Activated CD8-positive, alpha-beta T cell treated with anti-CD3 and anti-CD28 coated beads, Interleukin-2, amount 10 ng/mL, durations not matched to agents 7 days and 5 days (primary cell): Measurements from ENCODE around the gene POLR3G. TPM values are rescaled to one million over a fixed set of nuclear protein-coding genes. Genes with fewer than 3 reads are reported as not detected.

Experiments
- ATAC-seq: fragments of 150-1000 bp; cut with Tn5 transposase; one replicate; pipeline ENCODE4 v1.10.0; 2021; ENCODE audit warnings: moderate library complexity
- CTCF ChIA-PET: fragments of 350-600 bp; sonication (Branson Sonifier 250); formaldehyde crosslinking; loops from one replicate; lab custom pipeline; 2021; ENCODE audit warnings: antibody characterized with exemption; lab: Charles Lee
- POLR2A ChIA-PET: fragments of 350-600 bp; sonication (Branson Sonifier 250); formaldehyde crosslinking; loops from one replicate; lab custom pipeline; 2021; ENCODE audit warnings: antibody characterized with exemption; lab: Charles Lee
- DNase-seq: peaks from one replicate; pipeline ENCODE4 v3.0.0-alpha.2; 2020
- H3K27ac Mint-ChIP-seq: one replicate; pipeline ENCODE4 v1.8.0; 2021; ENCODE audit warnings: mild to moderate bottlenecking, mixed read lengths
- H3K27me3 Mint-ChIP-seq: one replicate; pipeline ENCODE4 v1.8.0; 2021; ENCODE audit warnings: low read depth, mixed read lengths
- H3K36me3 Mint-ChIP-seq: one replicate; pipeline ENCODE4 v1.8.0; 2021; ENCODE audit warnings: low read depth, mixed read lengths
- H3K4me1 Mint-ChIP-seq: one replicate; pipeline ENCODE4 v1.8.0; 2021; ENCODE audit warnings: low read depth, mixed read lengths
- H3K4me3 Mint-ChIP-seq: one replicate; pipeline ENCODE4 v1.8.0; 2021; ENCODE audit warnings: mild to moderate bottlenecking, mixed read lengths
- H3K9me3 Mint-ChIP-seq: one replicate; pipeline ENCODE4 v1.8.0; 2022; ENCODE audit warnings: mixed read lengths; ENCODE audit not compliant: insufficient read depth
- total RNA-seq, 2 experiments: library from RNA; stranded (reverse); gene quantifications; one replicate each; pipeline ENCODE4 v1.2.3, GENCODE V29; 2021

The POLR3G gene
- total RNA-seq, 2 experiments from 2014 or later, result 5.5 to 5.8 TPM

GRCh38 chr5:90530736-90531487, 56.2 kb downstream of the POLR3G start:
- ChIA-PET CTCF (interaction anchor here (0.9 to 3.8 kb wide), 16 partner anchors 8 to 1802 kb away, joined by 3 to 76 read pairs (median 5); partner anchors contain the start of genes CETN3, MBLAC2 and POLR3G), POLR2A (interaction anchor here (3.1 kb wide), 1 partner anchor 122 kb away, joined by 22 read pairs; the partner anchor contains the start of gene CETN3)
- Mint-ChIP-seq H3K4me3 (no peak overlapping the region), H3K9me3 (no peaks in the 10 kb centered on the region), H3K27me3 (peaks cover 24% of the 10 kb centered on the region), H3K4me1 (peaks cover 23% of the 10 kb centered on the region), H3K36me3 (peaks cover 7% of the 10 kb centered on the region), H3K27ac (no peak overlapping the region)
- ATAC-seq, result no peak
- DNase-seq, result no peak

DNA sequence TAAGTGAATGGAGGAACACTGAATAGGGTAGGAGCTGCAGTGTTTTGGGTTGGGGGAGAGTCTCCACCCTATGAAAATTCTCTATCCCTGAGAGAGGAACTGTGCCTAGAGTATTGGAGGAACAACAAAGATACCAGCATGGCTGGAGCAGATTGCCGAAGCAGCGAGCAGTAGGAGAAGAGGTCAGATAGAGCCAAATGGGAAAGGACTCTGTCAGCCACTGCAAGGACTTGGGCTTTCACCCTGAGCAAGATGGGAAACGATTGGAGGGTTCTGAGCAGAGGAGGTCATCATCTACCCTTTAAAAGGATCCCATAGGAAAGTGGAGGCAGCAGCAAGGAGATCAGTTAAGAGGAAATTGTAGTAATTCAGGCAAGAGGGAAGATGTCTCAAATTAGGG, 59.1 kb downstream of the POLR3G start:
- no peaks in the 10 kb centered on the region for H3K36me3 Mint-ChIP-seq
- POLR2A ChIA-PET, result no interaction called here
- no peaks in the 10 kb centered on the region for H3K4me1 Mint-ChIP-seq
- ATAC-seq, result no peak
- no peak for DNase-seq
- CTCF ChIA-PET, result no interaction called here
- peaks cover 30% of the 10 kb centered on the region for H3K27me3 Mint-ChIP-seq
- H3K4me3 Mint-ChIP-seq, result no peak overlapping the region
- H3K9me3 Mint-ChIP-seq, result no peaks in the 10 kb centered on the region
- no peak overlapping the region for H3K27ac Mint-ChIP-seq

DNA sequence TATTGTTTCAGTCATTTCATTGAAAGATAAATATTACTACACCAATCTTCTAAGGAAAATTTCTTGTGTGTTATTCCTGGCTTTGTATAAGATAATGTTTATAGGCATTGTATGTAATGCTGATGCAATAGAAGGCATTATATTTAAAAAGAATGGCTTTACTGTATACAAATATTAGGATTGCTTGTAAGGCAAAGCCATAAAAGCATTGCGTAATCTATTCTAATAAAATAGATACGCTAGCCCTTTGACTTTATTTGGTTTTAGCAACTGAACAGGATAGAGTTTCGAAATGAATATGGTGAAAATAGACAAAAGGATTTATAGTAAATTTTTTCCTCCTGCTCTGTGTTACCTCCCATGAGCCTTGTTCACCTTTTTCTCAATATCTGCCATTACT, 60.3 kb downstream of the POLR3G start:
- ATAC-seq, result no peak

DNA sequence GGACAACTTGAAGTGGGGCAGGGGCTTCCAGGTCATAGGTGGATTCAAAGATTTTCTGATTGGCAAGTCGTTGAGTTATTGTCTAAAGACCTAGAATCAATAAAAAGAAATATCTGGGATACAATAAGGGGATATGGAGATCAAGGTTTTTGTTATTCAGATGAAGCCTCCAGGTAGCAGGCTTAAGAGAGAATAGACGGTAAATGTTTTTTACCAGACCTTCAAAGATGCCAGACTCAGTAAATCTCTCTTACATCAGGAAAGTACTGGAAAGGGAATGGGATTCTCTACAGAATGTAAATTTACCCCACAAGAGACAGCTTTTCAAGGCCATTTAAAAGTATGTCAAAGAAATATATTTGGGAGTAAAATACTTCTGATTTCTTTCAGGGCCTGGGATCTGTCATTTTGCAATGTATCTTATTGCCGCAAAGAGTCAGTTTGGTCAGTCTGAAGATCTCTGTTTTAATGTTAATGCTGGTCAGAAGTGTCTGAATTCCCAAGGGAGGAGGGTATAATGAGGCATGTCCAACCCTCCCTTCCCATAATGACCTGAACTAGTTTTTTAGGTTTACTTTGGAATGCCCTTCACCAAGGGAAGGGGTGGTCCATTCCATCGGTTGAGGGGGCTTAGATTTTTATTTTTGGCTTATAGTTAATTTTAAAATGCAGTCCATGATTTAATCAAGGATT, 68.3 kb downstream of the POLR3G start:
- H3K4me1 Mint-ChIP-seq, result no peaks in the 10 kb centered on the region
- ATAC-seq, result no peak
- no peak for DNase-seq
- H3K27me3 Mint-ChIP-seq, result peaks cover 16% of the 10 kb centered on the region
- H3K9me3 Mint-ChIP-seq, result no peaks in the 10 kb centered on the region
- POLR2A ChIA-PET, result no interaction called here
- no peak overlapping the region for H3K4me3 Mint-ChIP-seq
- CTCF ChIA-PET, result no interaction called here
- no peaks in the 10 kb centered on the region for H3K36me3 Mint-ChIP-seq
- no peak overlapping the region for H3K27ac Mint-ChIP-seq

More for the DNA sequence above, 60.3 kb downstream of the POLR3G start:
- Mint-ChIP-seq H3K36me3 (no peaks in the 10 kb centered on the region), H3K27ac (no peak overlapping the region), H3K27me3 (peaks cover 31% of the 10 kb centered on the region), H3K4me3 (no peak overlapping the region), H3K4me1 (no peaks in the 10 kb centered on the region), H3K9me3 (no peaks in the 10 kb centered on the region)
- no peak for DNase-seq
- CTCF ChIA-PET, result no interaction called here
- POLR2A ChIA-PET, result no interaction called here

DNA sequence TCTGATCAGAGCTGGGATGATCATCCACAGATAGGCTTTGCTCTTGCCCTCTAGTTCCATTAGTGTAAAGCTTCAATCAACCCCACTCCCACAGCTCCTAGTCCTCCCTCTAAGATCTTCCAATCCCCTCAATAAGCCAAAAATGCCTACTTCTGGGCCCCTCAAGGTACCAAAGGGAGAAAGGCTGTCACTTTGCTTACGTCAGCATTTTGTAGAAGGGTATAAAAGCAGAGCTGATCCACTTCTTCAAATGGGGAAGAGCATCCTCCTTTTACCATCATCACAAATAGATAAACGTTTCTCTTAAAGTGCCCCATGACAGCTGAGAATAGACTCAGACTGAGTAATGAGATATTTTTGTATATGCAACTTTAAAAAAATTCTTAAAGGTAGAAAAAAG, 70.8 kb downstream of the POLR3G start:
- ChIA-PET POLR2A (interaction anchor here (0.6 kb wide), 1 partner anchor 576 kb away, joined by 5 read pairs; no protein-coding TSS in a partner anchor), CTCF (no interaction called here)
- Mint-ChIP-seq H3K27ac (no peak overlapping the region), H3K27me3 (peaks cover 12% of the 10 kb centered on the region), H3K36me3 (no peaks in the 10 kb centered on the region), H3K4me1 (no peaks in the 10 kb centered on the region), H3K4me3 (no peak overlapping the region), H3K9me3 (no peaks in the 10 kb centered on the region)
- ATAC-seq (no peak), DNase-seq (no peak)

- POLR2A ChIA-PET, result no interaction called here
- no peak for ATAC-seq
- Mint-ChIP-seq H3K4me1 (no peaks in the 10 kb centered on the region), H3K36me3 (no peaks in the 10 kb centered on the region), H3K9me3 (no peaks in the 10 kb centered on the region), H3K27ac (no peak overlapping the region), H3K4me3 (no peak overlapping the region), H3K27me3 (peaks cover 14% of the 10 kb centered on the region)
- CTCF ChIA-PET, result interaction anchor here (1.4 to 2.0 kb wide), 2 partner anchors 9 to 107 kb away, joined by 3 to 5 read pairs; no protein-coding TSS in a partner anchor
- no peak for DNase-seq
Measured at GRCh38 chr5:90546216-90546837, 71.7 kb downstream of the POLR3G start.

DNA sequence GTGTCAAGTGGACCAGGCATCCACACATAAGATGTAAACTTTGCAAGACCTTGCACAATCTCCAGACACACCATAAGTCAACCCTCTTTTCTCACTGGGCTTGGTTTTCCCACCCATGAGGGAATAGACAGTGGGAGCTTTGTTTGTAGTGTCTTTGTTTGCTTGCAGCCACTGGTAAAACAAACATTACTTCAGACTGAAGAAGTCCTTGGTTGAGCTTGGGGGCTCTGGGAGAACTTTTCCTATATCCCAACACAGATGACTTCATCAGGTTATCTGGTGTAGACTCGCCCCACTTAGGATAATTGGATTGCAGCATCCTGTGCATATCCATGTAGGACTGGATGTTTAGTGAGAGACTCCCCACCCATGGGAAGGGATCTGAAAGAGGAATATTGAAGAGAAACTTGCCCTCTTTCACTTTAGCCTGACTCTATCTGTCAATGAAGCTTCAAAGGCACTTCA, 72.4 kb downstream of the POLR3G start:
- Mint-ChIP-seq H3K9me3 (no peaks in the 10 kb centered on the region), H3K27ac (no peak overlapping the region), H3K27me3 (peaks cover 14% of the 10 kb centered on the region), H3K36me3 (no peaks in the 10 kb centered on the region), H3K4me1 (no peaks in the 10 kb centered on the region), H3K4me3 (no peak overlapping the region)
- DNase-seq (no peak), ATAC-seq (no peak)
- ChIA-PET CTCF (interaction anchor here (1.4 to 2.0 kb wide), 2 partner anchors 9 to 108 kb away, joined by 3 to 5 read pairs; no protein-coding TSS in a partner anchor), POLR2A (no interaction called here)

DNA sequence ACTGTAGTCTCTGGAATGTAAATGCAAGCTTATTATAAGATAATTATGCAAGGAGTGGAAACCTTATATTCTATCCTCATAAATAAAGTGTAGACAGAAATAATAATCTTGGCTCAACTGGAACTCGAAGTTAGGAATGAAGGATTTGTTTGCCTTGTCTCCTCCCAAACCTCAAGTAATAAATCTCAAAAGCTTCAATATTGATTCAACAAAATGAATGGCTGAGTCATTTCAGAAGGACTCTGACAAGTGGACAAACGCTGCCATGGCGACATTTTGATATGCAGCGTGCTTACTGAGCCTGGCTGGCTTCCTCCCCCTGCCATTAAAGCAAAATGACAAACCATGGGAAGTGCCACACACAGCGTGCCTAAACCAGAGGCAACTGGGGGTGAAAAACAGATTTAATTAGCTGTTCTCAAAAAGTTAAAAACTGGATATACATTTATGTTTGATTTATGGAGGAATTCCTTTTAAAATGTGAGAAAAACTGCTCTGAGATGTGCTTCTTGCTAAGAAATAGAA, 73.5 kb downstream of the POLR3G start:
- DNase-seq, result no peak
- Mint-ChIP-seq H3K27me3 (peaks cover 18% of the 10 kb centered on the region), H3K36me3 (no peaks in the 10 kb centered on the region), H3K9me3 (no peaks in the 10 kb centered on the region), H3K4me3 (no peak overlapping the region), H3K4me1 (no peaks in the 10 kb centered on the region), H3K27ac (no peak overlapping the region)
- CTCF ChIA-PET, result interaction anchor here (0.5 to 2.0 kb wide), 3 partner anchors 36 to 109 kb away, joined by 3 to 5 read pairs (median 5); no protein-coding TSS in a partner anchor
- POLR2A ChIA-PET, result no interaction called here
- no peak for ATAC-seq

GRCh38 chr5:90549223-90549622, 74.6 kb downstream of the POLR3G start:
- H3K4me1 Mint-ChIP-seq, result no peaks in the 10 kb centered on the region
- CTCF ChIA-PET, result no interaction called here
- no peak overlapping the region for H3K27ac Mint-ChIP-seq
- no peaks in the 10 kb centered on the region for H3K9me3 Mint-ChIP-seq
- no peak for DNase-seq
- POLR2A ChIA-PET, result no interaction called here
- H3K27me3 Mint-ChIP-seq, result peaks cover 18% of the 10 kb centered on the region
- H3K36me3 Mint-ChIP-seq, result no peaks in the 10 kb centered on the region
- no peak for ATAC-seq
- no peak overlapping the region for H3K4me3 Mint-ChIP-seq

GRCh38 chr5:90549729-90550275, 75.1 kb downstream of the POLR3G start:
- Mint-ChIP-seq H3K27ac (no peak overlapping the region), H3K27me3 (peaks cover 14% of the 10 kb centered on the region), H3K4me3 (no peak overlapping the region), H3K36me3 (no peaks in the 10 kb centered on the region), H3K4me1 (no peaks in the 10 kb centered on the region), H3K9me3 (no peaks in the 10 kb centered on the region)
- ATAC-seq (no peak), DNase-seq (no peak)
- POLR2A ChIA-PET, result no interaction called here
- CTCF ChIA-PET, result no interaction called here

- POLR2A ChIA-PET, result no interaction called here
- no peak overlapping the region for H3K4me3 Mint-ChIP-seq
- H3K27me3 Mint-ChIP-seq, result peaks cover 19% of the 10 kb centered on the region
- H3K4me1 Mint-ChIP-seq, result no peaks in the 10 kb centered on the region
- no peaks in the 10 kb centered on the region for H3K9me3 Mint-ChIP-seq
- DNase-seq, result no peak
- no peak overlapping the region for H3K27ac Mint-ChIP-seq
- H3K36me3 Mint-ChIP-seq, result no peaks in the 10 kb centered on the region
- CTCF ChIA-PET, result no interaction called here
- ATAC-seq, result no peak
Measured at GRCh38 chr5:90550963-90551362, 76.3 kb downstream of the POLR3G start.
